HepG2 (cell line): ENCODE data around the gene TMEM187. TPM values are rescaled to one million over a fixed set of nuclear protein-coding genes. Genes with fewer than 3 reads are reported as not detected.
A peak's percentile ranks its signal among the peaks of the same experiment; 100 is the strongest.

Source experiments
- ARID4A ChIP-seq: sonication (generic); formaldehyde crosslinking; IDR thresholded peaks from 2 replicates; pipeline ENCODE4 v1.5.0; 2020; ENCODE audit warnings: mild to moderate bottlenecking, missing genetic modification reagents, borderline replicate concordance
- CEBPG ChIP-seq: IDR thresholded peaks from 2 replicates; pipeline ENCODE4 v1.6.1; 2016
- CENPT ChIP-seq: sonication (generic); formaldehyde crosslinking; IDR thresholded peaks from 2 replicates; pipeline ENCODE4 v1.8.0; 2022; ENCODE audit warnings: low read depth, mild to moderate bottlenecking, moderate library complexity, missing genetic modification reagents
- GABPB1 ChIP-seq: IDR thresholded peaks from 2 replicates; pipeline ENCODE4 v1.6.1; 2016; ENCODE audit warnings: mild to moderate bottlenecking, missing genetic modification reagents, moderate library complexity, missing compliant biosample characterization
- HDAC6 ChIP-seq: fragments of 200-600 bp; sonication (generic); IDR thresholded peaks from 2 replicates; pipeline ENCODE4 v1.7.0; 2017; ENCODE audit warnings: mild to moderate bottlenecking, antibody characterized with exemption, low read length, low read depth
- MED1 ChIP-seq: sonication (generic); formaldehyde crosslinking; IDR thresholded peaks from 2 replicates; pipeline ENCODE4 v1.4.0; 2020; ENCODE audit warnings: missing genetic modification reagents
- PRDM15 ChIP-seq: sonication (generic); formaldehyde crosslinking; IDR thresholded peaks from 2 replicates; pipeline ENCODE4 v1.4.0; 2020; ENCODE audit warnings: missing genetic modification reagents
- SOX5 ChIP-seq: IDR thresholded peaks from 2 replicates; pipeline ENCODE4 v1.6.1; 2016; ENCODE audit warnings: borderline replicate concordance
- TCF12 ChIP-seq, 2 experiments: fragments of 450-650 bp in 1 of 2; sonication (generic) in 1 of 2; formaldehyde crosslinking in 1 of 2; IDR thresholded peaks; 2 replicates each; pipeline versions ENCODE4 v1.6.1 to v1.8.0; 2017 to 2022; ENCODE audit warnings: antibody characterized with exemption in 1 of 2, mild to moderate bottlenecking in 1 of 2, missing genetic modification reagents in 1 of 2, moderate library complexity in 1 of 2
- TRAFD1 ChIP-seq: sonication (generic); formaldehyde crosslinking; IDR thresholded peaks from 2 replicates; pipeline ENCODE4 v1.5.1; 2020; ENCODE audit warnings: missing genetic modification reagents, mild to moderate bottlenecking, borderline replicate concordance
- XRCC5 ChIP-seq: fragments of 200-400 bp; formaldehyde crosslinking; optimal IDR thresholded peaks from 2 replicates; pipeline ENCODE3; 2017; ENCODE audit warnings: mild to moderate bottlenecking, low read length
- ZFP62 ChIP-seq: sonication (generic); formaldehyde crosslinking; IDR thresholded peaks from 2 replicates; pipeline ENCODE4 v1.4.0; 2020; ENCODE audit warnings: missing genetic modification reagents
- ZMYM2 ChIP-seq: sonication (generic); formaldehyde crosslinking; IDR thresholded peaks from 2 replicates; pipeline ENCODE4 v1.8.0; 2022; ENCODE audit warnings: mild to moderate bottlenecking, missing genetic modification reagents
- ZNF558 ChIP-seq: sonication (generic); formaldehyde crosslinking; IDR thresholded peaks from 2 replicates; pipeline ENCODE4 v1.9.0; 2022; ENCODE audit warnings: mild to moderate bottlenecking, missing genetic modification reagents, borderline replicate concordance
- ZNF570 ChIP-seq: sonication (generic); formaldehyde crosslinking; IDR thresholded peaks from 2 replicates; pipeline ENCODE4 v1.4.0; 2020; ENCODE audit warnings: mild to moderate bottlenecking, missing genetic modification reagents, borderline replicate concordance
- ZNF710 ChIP-seq: sonication (generic); formaldehyde crosslinking; IDR thresholded peaks from 2 replicates; pipeline ENCODE4 v1.5.0; 2020; ENCODE audit warnings: mild to moderate bottlenecking, missing genetic modification reagents, borderline replicate concordance
- ZNF816 ChIP-seq: sonication (generic); formaldehyde crosslinking; IDR thresholded peaks from 2 replicates; pipeline ENCODE4 v1.8.0; 2022; ENCODE audit warnings: missing genetic modification reagents, mild to moderate bottlenecking, borderline replicate concordance
- ZNF841 ChIP-seq: sonication (generic); formaldehyde crosslinking; IDR thresholded peaks from 2 replicates; pipeline ENCODE4 v1.8.1; 2023; ENCODE audit warnings: missing genetic modification reagents, borderline replicate concordance
- polyA plus RNA-seq, 8 experiments: library from polyadenylated mRNA; depleted of rRNA in 3 of 8; stranded (reverse) in 7 of 8; unstranded in 1 of 8; fragments of >200 nt; fragmentation: Illumina TruSeq in 4 of 8; extraction: Trizol in 4 of 8; gene quantifications; 2 replicates each; pipeline versions ENCODE4 v1.2.1 to v1.2.3, GENCODE V29; 2011 to 2016; ENCODE audit warnings: low read depth in 4 of 8, missing spikeins in 1 of 8, mixed read lengths in 1 of 8; ENCODE audit not compliant: insufficient read depth in 1 of 8
- total RNA-seq, 5 experiments: library from RNA; depleted of rRNA; stranded (reverse); fragments of >200 nt; fragmentation: Illumina TruSeq; extraction: Trizol; gene quantifications; 2 replicates each; pipeline ENCODE4 v1.2.3, GENCODE V29; 2016; ENCODE audit warnings: low read depth in 1 of 5

The TMEM187 gene
- total and polyA plus RNA-seq, 2 of the 13 experiments (the other 11 are each of a cell fraction or from before 2014, with no cell fraction given): 2.2 to 6.2 TPM

- TF ChIP-seq PRDM15 (CRISPR knock-in tag): peak; percentile 56; the same call in 1 of the 2 replicates
- TF ChIP-seq ZMYM2 (CRISPR knock-in tag): 0 out of 2 replicates have a peak, but pooled peaks have one; percentile 55
- TF ChIP-seq ZNF558: no peak
- no peak for TF ChIP-seq TCF12 (IDR thresholded peaks at IDR 0.05)
- no peak for TF ChIP-seq TCF12 (CRISPR knock-in tag; IDR thresholded peaks at IDR 0.05)
- TF ChIP-seq MED1: peak; percentile 22; the same call in 1 of the 2 replicates
- TF ChIP-seq XRCC5: no peak
- TF ChIP-seq ZNF841 (CRISPR knock-in tag): no peak
- no peak for TF ChIP-seq HDAC6
- TF ChIP-seq ZFP62 (CRISPR knock-in tag): no peak
- TF ChIP-seq ZNF816 (CRISPR knock-in tag): peak; percentile 37; the same call in 1 of the 2 replicates
- no peak for TF ChIP-seq CEBPG (CRISPR knock-in tag)
- peak; percentile 82 for TF ChIP-seq GABPB1 (CRISPR knock-in tag)
- TF ChIP-seq ARID4A (CRISPR knock-in tag): no peak
- no peak for TF ChIP-seq ZNF710 (CRISPR knock-in tag)
- no peak for TF ChIP-seq TRAFD1
- TF ChIP-seq CENPT: no peak
- TF ChIP-seq ZNF570 (CRISPR knock-in tag): no peak
- peak; percentile 57; the same call in 1 of the 2 replicates for TF ChIP-seq SOX5 (CRISPR knock-in tag)
These were observed 24.5 kb upstream of the TMEM187 start (continued) for GRCh38 chrX:153948002-153948466.
